Lung (tissue), 12 donors: Measurements from ENCODE around the gene TVP23B. TPM values are rescaled to one million over a fixed set of nuclear protein-coding genes. Genes with fewer than 3 reads are reported as not detected.
"Not testable (repeated sequence)": the region's sequence is repeated elsewhere in the genome, so short reads cannot be mapped to it uniquely, and the experiment has no call there.

Experiments used
- ATAC-seq: fragments of 200-7000 bp; cut with Tn5 transposase; one replicate; pipeline ENCODE4 v1.9.1; 2020; ENCODE audit warnings: moderate number of reproducible peaks; ENCODE audit not compliant: insufficient read depth, low FRiP score
- DNase-seq, 3 donors: peaks; one replicate each; pipeline ENCODE4 v3.0.0-alpha.2; 2013 to 2017
- H3K27ac ChIP-seq, 2 donors: one replicate each; pipeline ENCODE4 v1.5.1; 2013; ENCODE audit warnings: mild to moderate bottlenecking in 2 of 2, moderate library complexity in 2 of 2, control low read depth in 1 of 2, inconsistent platforms in 1 of 2, low read depth in 1 of 2, low read length in 1 of 2
- H3K27me3 ChIP-seq, 3 donors: one replicate each; pipeline ENCODE4 v1.5.1; 2013; ENCODE audit warnings: low read length in 2 of 3; ENCODE audit not compliant: control insufficient read depth in 3 of 3, insufficient read depth in 3 of 3
- H3K36me3 ChIP-seq, 4 donors: one replicate each; pipeline ENCODE4 v1.5.1; 2013; ENCODE audit warnings: low read length in 4 of 4, mild to moderate bottlenecking in 1 of 4, moderate library complexity in 1 of 4; ENCODE audit not compliant: control insufficient read depth in 4 of 4, insufficient read depth in 4 of 4
- H3K4me1 ChIP-seq, 5 donors: one replicate each; pipeline ENCODE4 v1.5.1; 2013; ENCODE audit warnings: low read length in 5 of 5, mild to moderate bottlenecking in 2 of 5, moderate library complexity in 1 of 5; ENCODE audit not compliant: control insufficient read depth in 5 of 5, insufficient read depth in 5 of 5
- H3K4me3 ChIP-seq: one replicate; pipeline ENCODE4 v1.5.1; 2013; ENCODE audit warnings: mild to moderate bottlenecking, control low read depth, moderate library complexity
- H3K9ac ChIP-seq, 2 donors: one replicate each; pipeline ENCODE4 v1.5.1; 2013; ENCODE audit warnings: low read length in 2 of 2, control low read depth in 1 of 2; ENCODE audit not compliant: insufficient read depth in 1 of 2
- H3K9me3 ChIP-seq, 4 donors: one replicate each; pipeline ENCODE4 v1.5.1; 2013; ENCODE audit warnings: low read length in 3 of 4, mild to moderate bottlenecking in 1 of 4, moderate library complexity in 1 of 4; ENCODE audit not compliant: control insufficient read depth in 4 of 4, insufficient read depth in 3 of 4
- CTCF ChIP-seq: IDR thresholded peaks from 2 replicates; pipeline ENCODE4 v1.5.1; 2012; ENCODE audit warnings: mild to moderate bottlenecking; ENCODE audit errors: control extremely low read depth, extremely low read depth
- WGBS, 2 donors: extraction: QIAGEN DNeasy Blood & Tissue Kit; methylation state at CpG; one replicate each; pipeline ENCODE4 v1.1.7; 2013; 5-methylcytosine and 5-hydroxymethylcytosine counted together
- polyA plus RNA-seq, 2 donors: library from polyadenylated mRNA; stranded (reverse); fragments of 200-250 nt; gene quantifications; one replicate each; pipeline ENCODE4 v1.2.1, GENCODE V29; 2013
- total RNA-seq, 2 donors: library from RNA; depleted of rRNA in 1 of 2; stranded (reverse); fragments of >200 nt in 1 of 2; gene quantifications; one replicate each; pipeline ENCODE4 v1.2.1, GENCODE V29; 2014 to 2021
- donor health status: control.
- donor health status: control.
- donor health status: Bipolar disorder and iron deficiency.
- donor health status: healthy.
- donor health status: DM: yes; HTN: yes; CAD: no.

Gene TVP23B
- total and polyA plus RNA-seq, 4 donors, result 28.6 to 42.1 (median 32.9) TPM

DNA sequence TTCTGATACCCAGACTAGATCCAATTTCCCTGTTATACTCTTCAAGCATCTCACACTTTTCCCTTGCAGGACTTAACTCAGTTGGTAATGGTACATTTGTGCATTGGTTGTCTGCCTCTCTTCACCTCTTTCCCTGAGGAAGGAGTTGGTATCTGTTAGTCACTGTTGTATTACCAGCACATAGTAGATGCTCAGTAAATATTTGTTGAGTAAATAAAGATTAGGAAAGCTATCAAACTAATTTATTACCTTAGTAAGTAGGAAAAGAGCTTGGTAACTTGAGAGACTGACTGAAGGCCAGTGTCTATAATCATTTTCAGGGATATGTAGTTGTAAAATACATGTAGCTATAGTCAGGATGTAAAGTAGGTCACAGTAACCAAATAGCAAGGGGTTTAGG lies 15.9 kb downstream of the TVP23B start:
- H3K9ac ChIP-seq, ATAC-seq, H3K27me3 ChIP-seq, DNase-seq, H3K4me1 ChIP-seq, H3K4me3 ChIP-seq, H3K36me3 ChIP-seq, H3K9me3 ChIP-seq, H3K27ac ChIP-seq: not testable (repeated sequence)

- not testable (repeated sequence) for H3K4me3 ChIP-seq, H3K27me3 ChIP-seq, H3K9me3 ChIP-seq, DNase-seq, H3K4me1 ChIP-seq, H3K36me3 ChIP-seq, ATAC-seq, H3K27ac ChIP-seq, H3K9ac ChIP-seq
- 84 to 92% methylated on average over 7 of the region's 7 CpGs for WGBS, 2 donors
These were observed 22.7 kb downstream of the TVP23B start for GRCh38 chr17:18803458-18804245.

DNA sequence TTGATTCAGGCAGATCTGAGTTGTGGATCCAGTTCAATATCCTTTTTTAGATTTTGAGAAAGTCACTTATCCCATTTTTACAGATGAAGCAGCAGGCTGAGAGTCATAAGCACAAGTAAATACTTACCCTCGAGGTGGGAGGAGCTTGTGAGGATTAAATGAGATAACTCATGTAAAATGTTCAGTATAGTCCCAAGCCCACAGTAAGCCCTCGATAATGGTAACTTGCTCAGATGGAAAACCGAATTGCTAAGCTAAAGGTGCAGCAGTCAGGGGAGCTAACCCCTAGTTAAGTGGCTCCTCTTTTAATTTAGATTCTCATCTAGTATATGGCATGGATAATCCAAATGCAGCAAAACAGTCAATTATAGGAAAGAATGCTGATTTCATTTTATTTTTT lies 34.9 kb downstream of the TVP23B start:
- not testable (repeated sequence) for H3K4me3 ChIP-seq, H3K9ac ChIP-seq, DNase-seq, H3K9me3 ChIP-seq, H3K27ac ChIP-seq, ATAC-seq, H3K27me3 ChIP-seq, H3K36me3 ChIP-seq, H3K4me1 ChIP-seq
- 66 to 75% methylated on average over 3 of the region's 3 CpGs for WGBS, 2 donors

- not testable (repeated sequence) for H3K4me1 ChIP-seq, H3K36me3 ChIP-seq, H3K27me3 ChIP-seq, H3K27ac ChIP-seq, H3K4me3 ChIP-seq, H3K9me3 ChIP-seq, H3K9ac ChIP-seq
- WGBS, 2 donors, result 54 to 55% methylated on average over 9 of the region's 9 CpGs
- peak; percentile 62 for ATAC-seq
- peak; percentile 44 for TF ChIP-seq CTCF
- peak; percentile 38 to 85 (median 85) for DNase-seq
These were observed 35.7 kb downstream of the TVP23B start for GRCh38 chr17:18816489-18817371.

- not testable (repeated sequence) for H3K4me1 ChIP-seq, DNase-seq, H3K27ac ChIP-seq, ATAC-seq, H3K4me3 ChIP-seq, H3K27me3 ChIP-seq, H3K9me3 ChIP-seq, H3K36me3 ChIP-seq, H3K9ac ChIP-seq
- WGBS, 2 donors, result 28 to 55% methylated on average over 1 of the region's 3 CpGs
These were observed 40.4 kb downstream of the TVP23B start for GRCh38 chr17:18821430-18821829.

- not testable (repeated sequence) for ATAC-seq, H3K27me3 ChIP-seq, H3K9ac ChIP-seq, H3K27ac ChIP-seq, H3K36me3 ChIP-seq, H3K9me3 ChIP-seq, H3K4me3 ChIP-seq, H3K4me1 ChIP-seq, DNase-seq
- WGBS, 2 donors, result no CpG with 5 or more reads among the region's 1 CpG
These were observed 46.6 kb downstream of the TVP23B start for GRCh38 chr17:18827613-18828012.
